ENCODE results near the gene CRISPLD2.
"Not testable (repeated sequence)": the region's sequence is repeated elsewhere in the genome, so short reads cannot be mapped to it uniquely, and the experiment has no call there.

Gene CRISPLD2

GRCh38 chr16:84930298-84931106 lies 110.7 kb downstream of the CRISPLD2 start:
- ATAC-seq (no peak), DNase-seq (no peak)
- peak overlapping the region; percentile 72 for H3K27ac Mint-ChIP-seq
- H3K4me1 Mint-ChIP-seq: peaks cover 6% of the 10 kb centered on the region
- no peaks in the 10 kb centered on the region for H3K27me3 Mint-ChIP-seq
- no peaks in the 10 kb centered on the region for H3K9me3 Mint-ChIP-seq
- no peaks in the 10 kb centered on the region for H3K36me3 Mint-ChIP-seq (ENCODE audit: low read depth)
- H3K4me3 Mint-ChIP-seq: no peak overlapping the region

GRCh38 chr16:84931107-84931494 lies 111.3 kb downstream of the CRISPLD2 start:
- Mint-ChIP-seq H3K36me3 (ENCODE audit: low read depth) (no peaks in the 10 kb centered on the region), H3K4me3 (peak overlapping the region; percentile 8), H3K9me3 (no peaks in the 10 kb centered on the region), H3K27me3 (no peaks in the 10 kb centered on the region), H3K27ac (peak overlapping the region; percentile 72), H3K4me1 (peaks cover 6% of the 10 kb centered on the region)
- DNase-seq: no peak
- ATAC-seq: no peak

DNA sequence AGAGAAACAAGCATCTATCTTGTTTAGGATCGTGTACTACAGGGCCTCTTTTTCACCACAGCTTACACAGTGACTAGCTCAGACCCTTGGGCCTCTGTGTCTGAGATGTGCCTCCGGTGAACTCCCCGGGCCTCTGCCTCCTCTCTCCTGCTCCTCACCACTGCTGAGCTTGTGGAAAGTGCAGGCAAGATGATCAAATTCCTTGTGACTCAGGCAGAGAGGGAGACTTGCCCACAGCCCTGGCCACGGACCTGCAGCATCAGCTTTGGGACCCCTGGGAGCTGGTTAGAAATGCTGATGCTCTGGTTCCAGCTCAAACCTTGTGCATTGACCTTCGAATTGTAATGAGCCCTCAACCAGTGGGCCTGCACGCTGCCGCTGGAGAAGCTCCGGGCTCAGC lies 111.7 kb downstream of the CRISPLD2 start:
- ATAC-seq (no peak), DNase-seq (no peak)
- no peaks in the 10 kb centered on the region for H3K36me3 Mint-ChIP-seq (ENCODE audit: low read depth)
- peaks cover 6% of the 10 kb centered on the region for H3K4me1 Mint-ChIP-seq
- no peaks in the 10 kb centered on the region for H3K9me3 Mint-ChIP-seq
- H3K27ac Mint-ChIP-seq: peak overlapping the region; percentile 72
- H3K27me3 Mint-ChIP-seq: no peaks in the 10 kb centered on the region
- peak overlapping the region; percentile 8 for H3K4me3 Mint-ChIP-seq

DNA sequence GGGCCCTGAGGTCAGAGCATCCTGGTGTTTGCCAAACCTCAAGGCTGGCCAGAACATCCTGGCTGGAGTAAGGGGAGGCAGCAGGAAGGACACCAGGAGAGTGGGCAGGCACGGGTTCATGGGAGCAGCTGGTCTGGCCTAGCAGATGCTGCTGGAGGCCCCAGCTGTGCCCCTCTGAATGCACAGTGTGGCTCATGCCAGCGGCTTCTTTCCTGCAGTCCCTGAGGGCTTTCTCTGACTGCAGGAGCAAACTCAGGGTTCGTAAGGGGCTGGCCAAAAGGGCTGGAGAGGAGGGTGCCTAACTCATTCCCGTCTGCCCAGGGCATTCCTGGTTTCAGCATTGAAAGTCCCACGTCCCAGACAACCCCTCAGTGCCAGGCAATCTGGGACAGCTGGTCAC lies 112.9 kb downstream of the CRISPLD2 start:
- ATAC-seq (no peak), DNase-seq (no peak)
- Mint-ChIP-seq H3K9me3 (no peaks in the 10 kb centered on the region), H3K4me3 (no peak overlapping the region), H3K27me3 (no peaks in the 10 kb centered on the region), H3K36me3 (ENCODE audit: low read depth) (no peaks in the 10 kb centered on the region), H3K27ac (no peak overlapping the region), H3K4me1 (peaks cover 6% of the 10 kb centered on the region)

DNA sequence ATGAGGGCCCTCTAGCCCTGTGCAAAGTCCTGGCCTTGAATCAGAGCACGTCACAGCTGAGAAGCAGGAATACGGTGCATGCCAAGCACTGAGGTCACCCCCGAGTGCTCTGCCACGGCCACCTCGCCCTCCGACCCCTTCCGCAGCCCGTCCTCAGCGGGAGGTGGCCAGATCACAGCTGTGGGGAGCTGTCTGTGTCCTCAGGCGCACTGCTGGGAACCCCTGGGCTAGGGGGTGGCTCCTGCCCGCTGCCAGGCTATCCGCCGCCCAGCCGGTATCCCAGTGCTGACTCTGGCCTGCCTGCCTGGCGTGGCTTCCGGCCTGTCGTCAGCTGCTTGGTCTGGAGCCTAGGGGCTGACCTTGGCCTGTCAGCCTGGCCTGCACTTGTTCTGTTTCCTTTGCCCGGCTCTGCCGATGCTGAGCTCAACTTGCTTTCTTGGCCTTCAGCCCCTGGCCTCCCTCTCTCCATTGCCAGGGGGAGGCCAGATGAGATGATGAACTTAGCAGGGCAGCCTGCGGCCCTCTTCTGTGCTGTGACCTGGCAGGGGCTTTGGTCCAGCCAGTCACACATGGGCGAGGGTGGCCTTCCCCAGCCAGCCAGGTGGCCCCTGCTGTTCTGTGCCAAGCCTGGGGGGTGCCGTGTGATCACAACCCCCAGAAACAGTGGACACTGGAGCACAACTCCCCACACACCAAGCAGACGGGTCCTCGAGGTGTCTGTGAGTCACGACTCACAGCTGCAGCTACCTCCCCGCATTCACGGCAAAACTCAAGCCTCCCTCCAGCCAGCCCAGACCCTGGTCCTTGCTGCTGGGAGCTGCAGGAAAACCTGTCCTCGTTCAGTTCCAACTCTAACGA lies 114.2 kb downstream of the CRISPLD2 start:
- H3K9me3 Mint-ChIP-seq: no peaks in the 10 kb centered on the region
- no peaks in the 10 kb centered on the region for H3K27me3 Mint-ChIP-seq
- no peak overlapping the region for H3K27ac Mint-ChIP-seq
- H3K4me1 Mint-ChIP-seq: peaks cover 6% of the 10 kb centered on the region
- no peak overlapping the region for H3K4me3 Mint-ChIP-seq
- ATAC-seq (no peak), DNase-seq (no peak)
- no peaks in the 10 kb centered on the region for H3K36me3 Mint-ChIP-seq (ENCODE audit: low read depth)

DNA sequence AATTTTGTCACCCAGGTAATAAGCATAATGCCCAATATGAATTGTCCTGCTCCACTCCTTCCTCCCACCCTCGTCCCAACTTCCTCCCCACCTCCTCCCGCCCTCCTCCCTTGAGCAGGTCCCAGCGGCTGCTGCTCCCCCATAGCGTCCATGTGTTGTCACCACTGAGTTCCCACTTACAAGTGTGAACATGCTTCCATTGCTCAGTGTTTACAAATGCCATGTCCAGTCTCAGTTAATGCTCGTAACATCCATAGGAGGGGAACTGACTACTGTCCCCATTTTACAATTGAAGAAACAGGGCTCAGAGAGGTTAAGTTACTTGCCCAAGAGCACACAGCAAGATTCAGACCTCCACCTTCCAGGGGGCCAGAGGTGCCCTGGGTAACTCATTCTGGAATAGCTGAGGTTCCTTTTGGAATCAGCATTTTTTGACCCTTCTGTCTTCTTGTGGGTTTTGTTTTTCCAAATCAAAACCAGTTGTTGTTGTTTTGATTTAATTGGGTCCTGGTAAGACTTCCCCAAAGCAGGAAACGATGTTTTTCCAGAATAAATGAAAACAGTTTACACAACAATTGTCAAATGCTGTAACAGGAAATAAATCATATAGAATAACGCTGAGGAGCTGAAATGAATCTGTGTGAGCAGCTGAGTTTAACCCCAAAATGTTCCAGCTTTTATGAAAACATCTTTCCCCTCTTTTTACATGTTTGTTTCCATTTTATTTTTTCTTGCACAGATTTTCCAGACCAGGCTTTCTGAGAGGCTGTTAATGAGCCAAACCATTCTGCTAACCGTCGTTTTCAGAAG lies 117.6 kb downstream of the CRISPLD2 start:
- H3K36me3 Mint-ChIP-seq (ENCODE audit: low read depth): no peaks in the 10 kb centered on the region
- no peaks in the 10 kb centered on the region for H3K4me1 Mint-ChIP-seq
- DNase-seq: no peak
- H3K9me3 Mint-ChIP-seq: no peaks in the 10 kb centered on the region
- no peaks in the 10 kb centered on the region for H3K27me3 Mint-ChIP-seq
- H3K4me3 Mint-ChIP-seq: no peak overlapping the region
- no peak overlapping the region for H3K27ac Mint-ChIP-seq
- no peak for ATAC-seq

GRCh38 chr16:84938616-84939015 lies 118.8 kb downstream of the CRISPLD2 start:
- not testable (repeated sequence) for H3K4me1 Mint-ChIP-seq; ATAC-seq; H3K36me3 Mint-ChIP-seq (ENCODE audit: low read depth); H3K27ac Mint-ChIP-seq; H3K9me3 Mint-ChIP-seq; DNase-seq; H3K4me3 Mint-ChIP-seq; H3K27me3 Mint-ChIP-seq

GRCh38 chr16:84940670-84941551 lies 121.1 kb downstream of the CRISPLD2 start:
- H3K9me3 Mint-ChIP-seq: no peaks in the 10 kb centered on the region

GRCh38 chr16:84941921-84942320 lies 122.1 kb downstream of the CRISPLD2 start:
- ATAC-seq: no peak
- no peak for DNase-seq
- Mint-ChIP-seq H3K27ac (no peak overlapping the region), H3K36me3 (ENCODE audit: low read depth) (no peaks in the 10 kb centered on the region), H3K27me3 (no peaks in the 10 kb centered on the region), H3K9me3 (no peaks in the 10 kb centered on the region), H3K4me1 (no peaks in the 10 kb centered on the region), H3K4me3 (no peak overlapping the region)

More at GRCh38 chr16:84940670-84941551, 121.1 kb downstream of the CRISPLD2 start:
- no peaks in the 10 kb centered on the region for H3K36me3 Mint-ChIP-seq (ENCODE audit: low read depth)
- H3K27ac Mint-ChIP-seq: no peak overlapping the region
- DNase-seq (no peak), ATAC-seq (no peak)
- H3K27me3 Mint-ChIP-seq: no peaks in the 10 kb centered on the region
- no peaks in the 10 kb centered on the region for H3K4me1 Mint-ChIP-seq
- no peak overlapping the region for H3K4me3 Mint-ChIP-seq

GRCh38 chr16:84942786-84943185 lies 123.0 kb downstream of the CRISPLD2 start:
- Mint-ChIP-seq H3K27ac (no peak overlapping the region), H3K27me3 (no peaks in the 10 kb centered on the region), H3K4me3 (no peak overlapping the region), H3K4me1 (no peaks in the 10 kb centered on the region), H3K36me3 (ENCODE audit: low read depth) (no peaks in the 10 kb centered on the region), H3K9me3 (no peaks in the 10 kb centered on the region)
- DNase-seq: no peak
- ATAC-seq: no peak

GRCh38 chr16:84943620-84944019 lies 123.8 kb downstream of the CRISPLD2 start:
- no peaks in the 10 kb centered on the region for H3K9me3 Mint-ChIP-seq
- no peak for ATAC-seq
- no peaks in the 10 kb centered on the region for H3K4me1 Mint-ChIP-seq
- H3K4me3 Mint-ChIP-seq: no peak overlapping the region
- no peaks in the 10 kb centered on the region for H3K27me3 Mint-ChIP-seq
- no peak overlapping the region for H3K27ac Mint-ChIP-seq
- DNase-seq: no peak
- H3K36me3 Mint-ChIP-seq (ENCODE audit: low read depth): no peaks in the 10 kb centered on the region

- Mint-ChIP-seq H3K9me3 (no peaks in the 10 kb centered on the region), H3K27me3 (peaks cover 3% of the 10 kb centered on the region), H3K27ac (no peak overlapping the region), H3K36me3 (ENCODE audit: low read depth) (no peaks in the 10 kb centered on the region), H3K4me3 (no peak overlapping the region), H3K4me1 (no peaks in the 10 kb centered on the region)
- DNase-seq (no peak), ATAC-seq (no peak)
Measured at GRCh38 chr16:84947022-84947421, 127.2 kb downstream of the CRISPLD2 start.

GRCh38 chr16:84947996-84948850 lies 128.4 kb downstream of the CRISPLD2 start:
- no peak for ATAC-seq

More at GRCh38 chr16:84947996-84948850, 128.4 kb downstream of the CRISPLD2 start:
- H3K36me3 Mint-ChIP-seq (ENCODE audit: low read depth): no peaks in the 10 kb centered on the region
- H3K9me3 Mint-ChIP-seq: no peaks in the 10 kb centered on the region
- peaks cover 3% of the 10 kb centered on the region for H3K27me3 Mint-ChIP-seq
- no peaks in the 10 kb centered on the region for H3K4me1 Mint-ChIP-seq
- no peak for DNase-seq
- H3K4me3 Mint-ChIP-seq: no peak overlapping the region
- no peak overlapping the region for H3K27ac Mint-ChIP-seq

Data from activated naive CD8-positive, alpha-beta T cell treated with anti-CD3 and anti-CD28 coated beads, Interleukin-2, amount 50 U/mL, for 24 hours (primary cell).